GDM1 (cell line): Measurements from ENCODE around the gene PCYT1A.
"Not testable (repeated sequence)": the region's sequence is repeated elsewhere in the genome, so short reads cannot be mapped to it uniquely, and the experiment has no call there.

Experiments used
- DNase-seq: peaks from one replicate; lab custom pipeline; 2025; lab: John Stamatoyannopoulos, UW

Gene PCYT1A

DNA sequence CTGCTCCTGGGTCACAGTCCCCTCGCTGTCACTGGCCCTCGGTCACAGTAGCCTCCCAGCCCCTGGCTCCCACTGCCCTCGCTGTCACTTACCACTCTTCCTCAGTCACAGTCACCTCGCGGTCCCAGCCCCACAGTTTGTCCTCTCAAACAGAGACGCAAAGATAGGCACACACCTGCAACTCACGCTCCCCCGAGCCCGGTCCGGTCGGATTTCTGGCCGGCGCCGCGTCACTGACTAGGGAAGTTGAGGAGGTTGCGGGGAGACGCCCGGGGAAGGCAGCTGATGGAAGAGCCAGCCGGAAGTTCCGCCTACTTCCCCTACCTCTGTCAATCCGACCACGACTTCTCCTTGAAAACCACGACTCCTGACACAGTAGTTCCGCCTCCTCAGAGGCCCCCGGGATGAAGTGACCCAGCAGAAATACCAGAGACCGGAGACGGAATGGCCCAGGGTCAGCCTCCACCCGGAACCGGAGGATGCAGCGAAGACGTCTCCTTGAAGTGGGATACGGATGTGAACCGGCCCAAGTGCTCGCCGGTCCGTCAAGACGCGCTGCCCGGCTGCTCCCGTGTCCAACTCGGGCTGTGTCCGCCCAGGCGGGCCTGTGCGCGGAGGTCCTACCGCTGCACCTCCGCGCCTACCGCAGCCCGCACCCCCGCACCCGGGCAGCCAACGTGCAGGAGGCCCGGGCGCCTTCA, at the start of gene PCYT1A:
TSS of gene PCYT1A (minus strand) at position 287 of the 701 bp plus-strand sequence. CDS start 17,195 bp downstream, outside the sequence.
- DNase-seq: peak; percentile 93

- DNase-seq: no peak
These were observed 49.0 kb upstream of the PCYT1A start for GRCh38 chr3:196336319-196337145.

GRCh38 chr3:196335503-196335948, 48.0 kb upstream of the PCYT1A start:
- DNase-seq: no peak

DNA sequence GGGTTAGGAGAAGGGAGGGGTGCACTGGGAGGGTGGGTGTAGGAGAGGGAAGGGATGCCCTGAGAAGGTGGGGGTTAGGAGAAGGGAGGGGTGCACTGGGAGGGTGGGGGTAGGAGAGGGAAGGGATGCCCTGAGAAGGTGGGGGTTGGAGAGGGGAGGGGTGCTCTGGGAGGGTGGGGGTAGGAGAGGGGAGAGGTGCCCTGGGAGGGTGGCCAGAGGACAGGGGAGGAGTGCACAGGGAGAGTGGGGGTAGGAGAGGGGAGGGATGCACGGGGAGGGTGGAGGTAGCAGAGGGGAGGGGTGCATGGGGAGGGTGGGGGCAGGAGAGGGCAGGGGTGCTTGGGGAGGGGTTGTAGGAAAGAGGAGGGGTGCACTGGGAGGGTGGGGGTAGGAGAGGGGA, 47.5 kb upstream of the PCYT1A start:
- no peak for DNase-seq

DNA sequence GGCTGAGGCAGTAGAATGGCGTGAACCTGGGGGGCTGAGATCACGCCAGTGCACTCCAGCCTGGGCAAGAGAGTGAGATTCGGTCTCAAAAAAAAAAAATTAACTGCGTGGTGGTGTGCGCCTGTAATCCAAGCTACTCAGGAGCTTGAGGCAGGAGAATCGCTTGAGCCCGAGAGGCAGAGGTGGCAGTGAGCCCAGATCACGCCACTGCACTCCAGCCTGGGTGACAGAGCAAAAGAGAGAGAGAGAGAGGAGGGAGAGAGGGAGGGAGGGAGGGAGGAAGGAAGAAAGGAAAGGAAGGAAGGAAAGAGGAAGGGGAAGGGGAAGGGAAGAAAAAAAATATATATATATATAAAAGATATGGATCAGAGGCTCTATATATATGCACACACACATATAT, 44.6 kb upstream of the PCYT1A start:
- DNase-seq: no peak

DNA sequence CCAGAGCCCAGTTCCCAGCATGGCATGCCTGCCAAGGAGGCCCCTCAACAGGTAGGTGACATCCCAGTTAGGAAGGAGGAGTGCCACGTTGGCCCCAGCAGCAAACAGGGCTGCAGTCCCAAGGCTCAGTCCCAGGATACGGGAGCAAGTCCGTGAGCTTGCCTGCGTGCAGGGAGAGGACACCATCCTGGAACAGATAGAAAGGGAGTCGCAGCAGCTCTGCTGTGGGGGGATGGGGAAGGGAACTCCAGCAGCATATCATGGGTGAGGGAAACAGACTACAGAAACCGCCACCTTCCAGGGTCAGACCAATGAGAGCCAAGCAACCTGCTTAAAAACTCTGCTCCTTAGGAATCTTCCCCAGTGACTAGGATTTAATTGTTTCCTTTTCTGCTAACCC, 39.9 kb upstream of the PCYT1A start:
- no peak for DNase-seq

- DNase-seq: no peak
These were observed 39.4 kb upstream of the PCYT1A start for GRCh38 chr3:196326936-196327335.

DNA sequence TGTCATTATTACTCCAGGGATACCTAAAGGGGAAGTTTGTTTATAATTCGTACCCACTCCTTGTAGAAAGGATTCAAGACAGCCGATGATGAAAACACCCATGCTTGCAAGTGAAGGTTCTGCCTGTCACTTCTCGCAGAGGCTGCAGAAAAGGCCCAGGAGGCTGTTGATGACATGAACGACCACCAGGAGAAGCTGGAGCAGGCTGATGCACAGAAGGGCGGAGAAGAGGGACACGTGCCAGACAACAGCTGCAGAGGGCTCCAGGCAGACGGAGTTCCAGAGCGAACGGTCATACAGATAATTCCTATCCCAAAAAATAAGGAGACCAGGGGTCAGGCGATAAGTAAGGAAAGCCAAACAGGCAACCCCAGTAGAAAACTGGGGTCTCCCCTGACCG, 36.2 kb upstream of the PCYT1A start:
- no peak for DNase-seq

DNA sequence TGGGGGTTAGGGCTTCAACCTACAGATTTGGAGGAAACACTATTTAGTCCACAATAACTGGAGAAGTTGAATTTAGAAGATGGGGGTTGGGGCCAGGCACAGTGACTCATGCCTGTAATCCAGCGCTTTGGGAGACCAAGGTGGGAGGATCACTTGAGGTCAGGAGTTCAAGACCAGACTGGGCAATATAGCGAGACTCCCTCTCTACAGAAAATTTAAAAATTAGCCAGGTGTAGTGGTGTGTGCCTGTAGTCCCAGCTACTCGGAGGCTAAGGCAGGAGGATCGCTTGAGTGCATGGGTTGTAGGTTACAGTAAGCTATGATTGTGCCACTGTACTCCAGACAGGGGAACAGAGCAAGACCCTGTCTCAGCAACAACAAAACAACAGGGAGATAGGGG, 35.5 kb upstream of the PCYT1A start:
- no peak for DNase-seq

- DNase-seq: peak; percentile 56
These were observed 33.6 kb upstream of the PCYT1A start for GRCh38 chr3:196321162-196321561.

GRCh38 chr3:196320137-196320536, 32.6 kb upstream of the PCYT1A start:
- DNase-seq: no peak

DNA sequence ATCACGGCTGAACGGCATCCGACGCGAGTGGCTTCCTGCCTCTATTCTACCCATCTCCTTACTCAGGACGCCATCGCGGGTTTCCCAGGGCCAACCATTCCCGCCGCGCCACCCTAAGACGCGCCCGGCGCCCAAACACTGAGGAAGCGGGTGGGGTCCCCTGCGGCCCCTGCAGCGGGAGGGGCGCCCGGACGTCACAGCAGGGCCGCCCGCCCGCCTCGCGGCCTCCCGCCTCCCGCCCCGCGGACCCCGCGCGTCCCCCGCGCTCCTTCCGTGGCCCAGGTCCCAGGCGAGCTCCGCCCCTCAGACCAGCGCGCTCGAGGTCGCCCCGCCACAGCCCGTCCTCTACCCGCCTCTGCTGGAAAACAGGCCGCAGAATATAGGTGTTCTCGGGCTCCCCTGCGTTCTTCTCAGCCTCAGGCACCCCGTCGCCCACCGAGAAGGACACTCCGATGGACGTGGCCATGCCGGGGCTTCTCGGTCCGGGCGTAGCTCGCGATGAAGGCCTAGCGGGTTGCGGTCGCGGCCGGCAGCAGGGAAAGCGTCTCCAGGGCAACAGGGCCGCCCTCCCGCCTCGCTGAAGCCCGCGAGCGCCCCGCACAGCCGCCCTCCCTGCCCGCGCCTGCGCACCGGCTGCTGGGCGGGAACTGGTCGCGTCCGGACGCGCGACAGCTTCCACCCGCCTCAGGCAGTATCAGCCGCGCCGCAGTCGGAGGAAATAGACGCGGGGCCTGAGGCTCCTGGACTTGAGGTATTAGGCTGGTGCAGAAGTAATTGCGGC, 30.4 kb upstream of the PCYT1A start, which contains the start of gene DYNLT2B:
TSS of gene DYNLT2B (minus strand) at position 554 of the 781 bp plus-strand sequence. CDS start at position 466, 88 bp downstream.
- peak; percentile 88 for DNase-seq

- DNase-seq: not testable (repeated sequence)
These were observed 29.5 kb upstream of the PCYT1A start for GRCh38 chr3:196316799-196317686.

DNA sequence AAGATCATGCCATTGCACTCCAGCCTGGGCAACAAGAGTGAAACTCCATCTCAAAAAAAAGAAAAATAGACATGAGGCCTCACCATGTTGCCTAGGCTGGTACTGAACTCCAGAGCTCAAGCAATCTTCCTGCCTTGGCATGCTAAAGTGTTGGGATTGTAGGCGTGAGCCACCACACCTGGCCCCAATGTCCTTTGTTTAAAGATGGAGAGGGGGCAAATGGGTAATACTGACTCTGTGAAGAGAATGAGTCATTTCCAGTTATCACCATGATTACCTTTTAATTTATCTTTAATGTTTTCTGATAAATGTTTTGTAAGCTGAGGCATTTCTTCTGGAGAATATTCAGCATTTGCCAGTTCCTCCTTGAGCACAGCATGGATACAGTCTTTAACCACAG, 28.3 kb upstream of the PCYT1A start:
- DNase-seq: no peak

GRCh38 chr3:196314597-196314996, 27.1 kb upstream of the PCYT1A start:
- DNase-seq: no peak

DNA sequence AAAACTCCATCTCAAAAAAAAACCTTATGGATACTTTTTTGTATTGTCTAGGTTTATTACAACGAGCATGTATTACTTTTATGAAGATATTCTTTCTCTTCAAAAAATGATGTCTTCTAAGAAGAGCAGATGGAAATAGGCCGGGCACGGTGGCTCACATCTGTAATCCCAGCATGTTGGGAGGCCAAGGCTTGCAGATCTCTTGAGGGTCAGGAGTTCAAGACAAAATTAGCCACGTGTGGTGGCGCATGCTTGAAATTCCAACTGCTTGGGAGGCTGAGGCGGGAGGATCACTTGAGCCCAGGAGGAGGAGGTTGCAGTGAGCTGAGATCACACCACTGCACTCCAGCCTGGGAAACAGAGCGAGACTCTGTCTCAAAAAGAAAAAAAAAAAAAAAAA, 26.6 kb upstream of the PCYT1A start:
- DNase-seq: not testable (repeated sequence)

DNA sequence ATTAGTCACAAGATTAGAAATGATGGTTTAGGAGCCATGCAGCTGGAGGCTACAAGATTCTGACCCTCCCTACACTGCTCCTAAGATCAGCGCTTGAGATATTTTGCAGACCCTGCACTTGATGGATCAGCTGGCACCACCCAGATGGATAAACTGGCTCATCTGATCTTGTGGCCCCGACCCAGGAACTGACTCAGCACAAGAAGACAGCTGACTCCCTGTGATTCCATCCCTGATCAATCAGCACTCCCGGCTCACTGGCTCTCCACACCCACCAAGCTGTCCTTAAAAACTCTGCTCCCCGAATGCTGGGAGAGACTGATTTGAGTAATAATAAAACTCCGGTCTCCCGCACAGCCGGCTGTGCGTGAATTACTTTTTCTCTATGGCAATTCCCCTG, 15.4 kb upstream of the PCYT1A start:
- not testable (repeated sequence) for DNase-seq

DNA sequence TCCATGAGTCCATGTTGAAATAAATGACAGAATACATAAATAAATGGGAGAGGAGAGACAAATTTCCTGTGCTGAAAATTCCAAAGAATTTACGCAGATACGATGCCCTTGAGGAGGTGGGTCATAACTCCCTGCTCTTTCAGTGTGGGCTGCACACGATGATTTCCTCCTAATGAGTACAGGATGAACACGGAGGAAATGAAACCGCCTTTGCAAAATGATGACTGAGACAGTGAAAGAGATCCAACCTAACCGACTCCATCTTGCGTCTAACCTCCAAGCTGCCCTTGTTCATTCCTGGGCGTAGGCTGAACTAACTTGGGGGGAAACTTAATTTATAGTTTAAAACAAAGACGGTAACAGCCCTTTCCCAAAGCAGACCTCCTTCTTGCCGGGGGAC, 15.0 kb upstream of the PCYT1A start:
- not testable (repeated sequence) for DNase-seq

DNA sequence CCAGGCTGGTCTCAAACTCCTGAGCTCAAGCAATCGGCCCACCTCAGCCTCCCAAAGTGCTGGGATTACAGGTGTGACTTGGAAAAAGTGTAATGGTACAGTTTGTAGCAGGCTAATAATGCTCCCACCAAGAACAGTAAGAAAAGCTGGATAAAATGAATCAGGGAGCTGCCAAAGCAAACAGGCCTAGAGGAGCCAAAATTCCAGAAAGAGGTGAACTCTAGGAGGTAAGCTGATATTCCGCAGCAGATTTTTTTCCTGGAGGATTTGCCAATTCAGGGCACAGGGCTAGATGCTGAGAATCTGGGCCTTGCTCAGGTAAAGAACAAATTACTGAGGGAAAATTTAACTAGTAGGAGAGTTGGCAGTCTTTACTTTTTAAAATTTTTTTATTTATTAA, 11.0 kb upstream of the PCYT1A start:
- DNase-seq: no peak

GRCh38 chr3:196292286-196292923, 4.9 kb upstream of the PCYT1A start:
- DNase-seq: no peak

DNA sequence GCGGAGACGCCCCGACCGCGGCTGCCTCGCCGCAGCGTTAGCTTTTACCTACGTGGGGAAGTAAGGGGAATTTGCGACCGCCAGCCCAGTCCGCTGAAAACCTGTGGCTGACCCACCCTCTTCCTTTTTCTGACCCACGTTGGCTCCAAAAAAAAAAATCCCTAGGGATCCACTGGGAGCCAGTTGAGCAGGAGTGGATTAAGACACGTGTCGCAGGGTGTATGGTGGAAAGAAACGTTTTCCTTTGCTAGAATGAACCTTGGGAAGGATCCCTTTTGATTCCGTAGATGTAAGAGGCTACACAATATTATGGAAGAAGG, 575 bp upstream of the PCYT1A start:
- no peak for DNase-seq
